Upper lobe of right lung (tissue), 1 donor: ENCODE data around the gene LMLN. TPM values are rescaled to one million over a fixed set of nuclear protein-coding genes. Genes with fewer than 3 reads are reported as not detected.

ENCODE experiments used
- ATAC-seq: fragments of 200-7000 bp; cut with Tn5 transposase; one replicate; pipeline ENCODE4 v1.9.1; 2020; ENCODE audit warnings: mild to moderate bottlenecking, moderate library complexity
- DNase-seq: peaks from one replicate; pipeline ENCODE4 v3.0.0-alpha.2; 2020
- H3K27ac ChIP-seq: fragments of 200-600 bp; one replicate; pipeline ENCODE4 v1.8.0; 2022
- H3K27me3 ChIP-seq: fragments of 200-600 bp; one replicate; pipeline ENCODE4 v1.8.0; 2022; ENCODE audit warnings: mild to moderate bottlenecking
- H3K36me3 ChIP-seq: fragments of 200-600 bp; one replicate; pipeline ENCODE4 v1.8.0; 2022
- H3K4me1 ChIP-seq: fragments of 200-600 bp; one replicate; pipeline ENCODE4 v1.8.0; 2022
- H3K4me3 ChIP-seq: fragments of 200-600 bp; one replicate; pipeline ENCODE4 v1.8.0; 2022; ENCODE audit warnings: mild to moderate bottlenecking
- H3K9me3 ChIP-seq: fragments of 200-600 bp; one replicate; pipeline ENCODE4 v1.8.0; 2022
- intact Hi-C: fragments of 100-400 bp; cut with DNase I; formaldehyde crosslinking; loops from one replicate; pipeline ENCODE4 v1.11.0; 2022
- total RNA-seq: library from RNA; stranded (reverse); fragmentation: NEBNext Ultra II Directional; extraction: Animal tissue kit (Norgen Biotek cat#: 25700); gene quantifications from one replicate; pipeline ENCODE4 v1.2.1, GENCODE V29; 2021
- TF ChIP-seq, protein P1 (sequence below): fragments of 200-600 bp; IDR thresholded peaks from one replicate; pipeline ENCODE4 v1.8.0; 2022; ENCODE audit warnings: antibody characterized with exemption
- donor health status: DM: no; HTN: yes; CAD: no; lungs with severe emphysema.

Gene LMLN
- total RNA-seq, 1 donor from 2014 or later, result 7.3 TPM

DNA sequence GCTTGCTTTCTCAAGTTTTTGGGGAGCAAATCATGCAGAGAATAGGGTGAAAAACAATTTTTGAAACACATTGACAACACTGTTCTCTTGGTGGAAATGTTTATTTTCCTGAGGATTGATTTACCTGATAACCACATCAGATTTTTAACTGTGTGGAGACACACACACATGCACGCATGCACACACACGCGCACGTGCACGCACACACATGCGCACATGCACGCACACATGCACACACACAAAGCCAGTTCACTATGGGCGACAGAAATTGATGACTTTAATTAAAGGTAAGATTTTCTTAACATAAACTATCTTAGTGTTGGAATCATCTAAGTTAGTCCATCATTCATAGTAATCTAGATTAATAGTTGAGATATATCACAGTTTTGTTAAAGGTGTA is 15.3 kb downstream of the LMLN start:
- Histone ChIP-seq H3K27me3 (no peaks in the 10 kb centered on the region), H3K4me3 (no peak overlapping the region), H3K27ac (no peak overlapping the region), H3K36me3 (peaks cover 8% of the 10 kb centered on the region), H3K9me3 (no peaks in the 10 kb centered on the region), H3K4me1 (no peaks in the 10 kb centered on the region)
- TF ChIP-seq, protein P1, sequence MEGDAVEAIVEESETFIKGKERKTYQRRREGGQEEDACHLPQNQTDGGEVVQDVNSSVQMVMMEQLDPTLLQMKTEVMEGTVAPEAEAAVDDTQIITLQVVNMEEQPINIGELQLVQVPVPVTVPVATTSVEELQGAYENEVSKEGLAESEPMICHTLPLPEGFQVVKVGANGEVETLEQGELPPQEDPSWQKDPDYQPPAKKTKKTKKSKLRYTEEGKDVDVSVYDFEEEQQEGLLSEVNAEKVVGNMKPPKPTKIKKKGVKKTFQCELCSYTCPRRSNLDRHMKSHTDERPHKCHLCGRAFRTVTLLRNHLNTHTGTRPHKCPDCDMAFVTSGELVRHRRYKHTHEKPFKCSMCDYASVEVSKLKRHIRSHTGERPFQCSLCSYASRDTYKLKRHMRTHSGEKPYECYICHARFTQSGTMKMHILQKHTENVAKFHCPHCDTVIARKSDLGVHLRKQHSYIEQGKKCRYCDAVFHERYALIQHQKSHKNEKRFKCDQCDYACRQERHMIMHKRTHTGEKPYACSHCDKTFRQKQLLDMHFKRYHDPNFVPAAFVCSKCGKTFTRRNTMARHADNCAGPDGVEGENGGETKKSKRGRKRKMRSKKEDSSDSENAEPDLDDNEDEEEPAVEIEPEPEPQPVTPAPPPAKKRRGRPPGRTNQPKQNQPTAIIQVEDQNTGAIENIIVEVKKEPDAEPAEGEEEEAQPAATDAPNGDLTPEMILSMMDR, result no peak
- ATAC-seq, result no peak
- intact Hi-C loops, result no loop called here
- no peak for DNase-seq

DNA sequence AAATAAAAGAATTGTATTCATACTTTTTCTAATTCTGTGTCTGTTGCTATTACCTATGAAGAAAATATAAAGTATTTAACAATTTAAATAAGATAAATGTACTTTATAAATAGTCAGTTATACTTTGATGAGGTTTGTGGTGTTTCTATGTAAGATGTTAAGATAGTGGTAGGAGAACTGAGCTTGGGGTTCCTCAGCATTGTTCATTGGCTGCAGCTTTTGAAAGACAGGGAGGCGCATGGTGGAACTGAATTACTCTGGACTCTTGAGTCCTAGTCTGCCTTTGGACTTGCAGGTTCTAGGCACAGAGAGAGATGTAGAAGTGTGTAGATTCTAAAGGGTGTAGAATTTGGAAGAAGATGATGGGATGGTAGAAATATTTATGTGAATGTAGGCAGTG is 23.1 kb downstream of the LMLN start:
- intact Hi-C loops, result no loop called here
- no peaks in the 10 kb centered on the region for H3K4me1 ChIP-seq
- no peak overlapping the region for H3K4me3 ChIP-seq
- no peak for DNase-seq
- TF ChIP-seq, protein P1, result no peak
- no peaks in the 10 kb centered on the region for H3K27me3 ChIP-seq
- H3K36me3 ChIP-seq, result no peaks in the 10 kb centered on the region
- H3K9me3 ChIP-seq, result no peaks in the 10 kb centered on the region
- H3K27ac ChIP-seq, result no peak overlapping the region
- no peak for ATAC-seq

DNA sequence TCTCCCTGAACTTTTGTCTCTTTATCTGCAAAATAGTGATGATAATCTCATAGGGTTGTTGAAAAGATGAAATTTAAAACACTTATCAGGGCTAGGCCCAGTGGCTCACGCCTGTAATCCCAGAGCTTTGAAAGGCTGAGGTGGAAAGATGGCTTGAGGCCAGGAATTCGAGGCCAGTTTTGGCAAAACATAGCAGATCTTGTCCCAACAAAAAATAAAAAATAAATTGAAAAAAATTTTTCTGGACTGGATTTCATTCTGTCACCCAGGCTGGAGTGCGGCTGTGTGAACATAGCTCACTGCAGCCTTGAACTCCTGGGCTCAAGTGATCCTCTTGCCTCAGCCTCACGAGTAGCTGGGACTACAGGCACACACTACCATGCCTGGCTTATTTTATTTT is 29.6 kb downstream of the LMLN start:
- Histone ChIP-seq H3K4me3 (no peak overlapping the region), H3K9me3 (no peaks in the 10 kb centered on the region), H3K36me3 (peaks cover 7% of the 10 kb centered on the region), H3K27me3 (no peaks in the 10 kb centered on the region), H3K27ac (no peak overlapping the region), H3K4me1 (no peaks in the 10 kb centered on the region)
- ATAC-seq (no peak), DNase-seq (no peak)
- TF ChIP-seq, protein P1, result no peak
- intact Hi-C loops, result no loop called here

DNA sequence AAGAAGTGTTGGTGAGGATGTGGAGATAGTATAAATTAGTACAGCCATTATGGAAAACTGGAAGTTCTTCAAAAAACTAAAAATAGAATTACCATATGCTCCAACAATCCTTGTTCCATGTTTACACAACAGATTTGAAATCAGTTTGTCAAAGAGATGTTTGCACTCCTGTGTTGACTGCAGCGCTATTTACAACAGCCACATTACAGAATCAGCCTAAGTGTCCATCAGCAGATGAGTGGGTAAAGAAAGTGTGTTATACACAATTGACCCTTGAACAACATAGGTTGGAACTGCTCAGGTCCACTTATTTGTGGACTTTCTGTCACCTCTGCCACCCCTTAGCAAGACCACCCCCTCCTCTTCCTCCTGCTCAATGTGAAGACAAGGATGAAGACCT is 34.7 kb downstream of the LMLN start:
- Histone ChIP-seq H3K27ac (no peak overlapping the region), H3K4me1 (no peaks in the 10 kb centered on the region), H3K4me3 (no peak overlapping the region), H3K9me3 (no peaks in the 10 kb centered on the region), H3K27me3 (no peaks in the 10 kb centered on the region), H3K36me3 (peaks cover 16% of the 10 kb centered on the region)
- TF ChIP-seq, protein P1, result no peak
- ATAC-seq, result no peak
- intact Hi-C loops, result no loop called here
- no peak for DNase-seq

DNA sequence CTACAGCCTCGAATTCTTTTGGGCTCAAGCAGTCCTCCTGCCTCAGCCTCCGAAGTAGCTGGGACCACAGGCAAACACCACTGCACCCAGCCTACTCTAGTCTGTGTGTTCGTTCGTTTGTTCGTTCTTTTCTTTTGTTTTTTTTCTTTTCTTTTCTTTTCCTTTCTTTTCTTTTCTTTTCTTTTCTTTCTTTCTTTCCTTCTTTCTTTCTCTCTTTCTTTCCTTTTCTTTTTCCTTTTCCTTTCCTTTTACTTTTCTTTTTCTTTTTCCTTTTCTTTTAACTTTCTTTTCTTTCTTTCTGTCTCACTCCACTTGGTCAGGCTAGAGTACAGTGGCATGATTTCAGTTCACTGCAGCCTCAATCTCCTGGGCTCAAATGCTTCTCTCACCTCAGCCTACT is 36.8 kb downstream of the LMLN start:
- TF ChIP-seq, protein P1, result no peak
- ATAC-seq (no peak), DNase-seq (no peak)
- Histone ChIP-seq H3K27me3 (no peaks in the 10 kb centered on the region), H3K36me3 (peaks cover 20% of the 10 kb centered on the region), H3K27ac (no peak overlapping the region), H3K9me3 (no peaks in the 10 kb centered on the region), H3K4me3 (no peak overlapping the region), H3K4me1 (no peaks in the 10 kb centered on the region)
- intact Hi-C loops, result no loop called here

DNA sequence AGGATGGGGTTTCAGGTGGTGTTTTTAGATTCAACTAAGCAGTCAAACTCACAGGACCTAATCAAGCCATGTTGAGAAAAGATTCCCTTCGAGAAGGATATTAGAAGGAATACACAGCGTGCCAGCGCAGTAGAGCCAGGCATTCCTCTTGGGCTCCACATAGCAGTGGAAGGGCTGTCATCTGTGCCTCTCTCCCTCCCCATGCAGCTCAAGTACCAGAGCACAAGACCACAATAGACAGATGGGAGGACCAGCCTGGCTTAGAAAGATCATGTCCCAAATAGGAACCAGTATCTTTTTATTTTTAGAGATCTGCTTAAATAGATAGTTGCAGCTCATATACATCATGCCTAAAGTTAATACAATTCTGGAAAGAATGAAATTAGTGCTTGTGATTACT is 37.9 kb downstream of the LMLN start:
- intact Hi-C loops, result no loop called here
- Histone ChIP-seq H3K4me1 (no peaks in the 10 kb centered on the region), H3K36me3 (peaks cover 17% of the 10 kb centered on the region), H3K27ac (no peak overlapping the region), H3K4me3 (no peak overlapping the region), H3K9me3 (no peaks in the 10 kb centered on the region), H3K27me3 (no peaks in the 10 kb centered on the region)
- DNase-seq (no peak), ATAC-seq (no peak)
- TF ChIP-seq, protein P1, result no peak
